Karpas-422 (cell line): ENCODE results near the gene TMTC1. TPM values are rescaled to one million over a fixed set of nuclear protein-coding genes. Genes with fewer than 3 reads are reported as not detected.

Experiments used
- DNase-seq: peaks from one replicate; pipeline ENCODE4 v3.0.0-alpha.2; 2015
- H2AFZ ChIP-seq: fragments of 200-600 bp; sonication (generic); 2 replicates; pipeline ENCODE4 v1.6.1; 2014; ENCODE audit warnings: antibody characterized with exemption, low read length, mixed read lengths
- H3K27ac ChIP-seq: fragments of 200-600 bp; sonication (generic); 2 replicates; pipeline ENCODE4 v1.5.1; 2014; ENCODE audit warnings: mild to moderate bottlenecking, low read length, moderate library complexity
- H3K27me3 ChIP-seq: fragments of 200-600 bp; sonication (generic); 2 replicates; pipeline ENCODE4 v1.6.1; 2014; ENCODE audit warnings: low read length, mixed read lengths
- H3K36me3 ChIP-seq: fragments of 200-600 bp; sonication (generic); 2 replicates; pipeline ENCODE4 v1.6.1; 2014; ENCODE audit warnings: low read length, mixed read lengths; ENCODE audit not compliant: insufficient read depth
- H3K4me1 ChIP-seq: fragments of 200-600 bp; sonication (generic); 2 replicates; pipeline ENCODE4 v1.6.1; 2014; ENCODE audit warnings: mild to moderate bottlenecking, low read length, mixed read lengths
- H3K4me2 ChIP-seq: fragments of 200-600 bp; sonication (generic); 2 replicates; pipeline ENCODE4 v1.6.1; 2014; ENCODE audit warnings: low read length, low read depth, mild to moderate bottlenecking; ENCODE audit not compliant: poor library complexity, severe bottlenecking
- H3K4me3 ChIP-seq: fragments of 200-600 bp; sonication (generic); 2 replicates; pipeline ENCODE4 v1.5.1; 2014; ENCODE audit warnings: mild to moderate bottlenecking, antibody characterized with exemption, low read length, mixed read lengths
- H3K79me2 ChIP-seq: fragments of 200-600 bp; sonication (generic); 2 replicates; pipeline ENCODE4 v1.6.1; 2014; ENCODE audit warnings: mild to moderate bottlenecking, low read length, mixed read lengths
- H3K9ac ChIP-seq: fragments of 200-600 bp; sonication (generic); 2 replicates; pipeline ENCODE4 v1.6.0; 2014; ENCODE audit warnings: low read length
- H3K9me2 ChIP-seq: fragments of 200-600 bp; sonication (generic), shearing (Covaris generic); replicated peaks from 2 replicates; pipeline ENCODE4 v1.6.0; 2014; ENCODE audit warnings: mild to moderate bottlenecking, low read length, moderate library complexity; ENCODE audit not compliant: insufficient read depth
- H3K9me3 ChIP-seq: fragments of 300-700, 200-600 bp; sonication (generic); 2 replicates; pipeline ENCODE4 v1.6.1; 2014; ENCODE audit warnings: low read length, mixed read lengths
- H4K20me1 ChIP-seq: fragments of 200-600 bp; sonication (generic); 2 replicates; pipeline ENCODE4 v1.6.1; 2014; ENCODE audit warnings: mild to moderate bottlenecking, antibody characterized with exemption, low read length, low read depth; ENCODE audit not compliant: insufficient read depth
- total RNA-seq: library from RNA; depleted of rRNA; stranded (reverse); fragments of >200 nt; shearing (Covaris generic); gene quantifications from 2 replicates; pipeline ENCODE4 v1.2.3, GENCODE V29; 2014; ENCODE audit warnings: low replicate concordance

Gene TMTC1
- total RNA-seq, 1 experiment from 2014 or later: not detected

GRCh38 chr12:29742646-29743045 lies 41.1 kb downstream of the TMTC1 start:
- Histone ChIP-seq H3K27me3 (no peaks in the 10 kb centered on the region), H3K4me2 (no peak overlapping the region), H3K4me1 (no peaks in the 10 kb centered on the region), H3K4me3 (no peak overlapping the region), H3K9me2 (no peaks in the 10 kb centered on the region), H2AFZ (no peak overlapping the region), H3K9me3 (no peaks in the 10 kb centered on the region), H3K79me2 (no peaks in the 10 kb centered on the region), H4K20me1 (no peaks in the 10 kb centered on the region), H3K9ac (no peak overlapping the region), H3K27ac (no peak overlapping the region), H3K36me3 (no peaks in the 10 kb centered on the region)
- DNase-seq: no peak

- no peak overlapping the region for H3K4me3 ChIP-seq
- no peaks in the 10 kb centered on the region for H3K79me2 ChIP-seq
- no peak for DNase-seq
- H4K20me1 ChIP-seq: no peaks in the 10 kb centered on the region
- H3K27ac ChIP-seq: no peak overlapping the region
- no peaks in the 10 kb centered on the region for H3K36me3 ChIP-seq
- no peaks in the 10 kb centered on the region for H3K4me1 ChIP-seq
- H2AFZ ChIP-seq: no peak overlapping the region
- H3K9me2 ChIP-seq: no peaks in the 10 kb centered on the region
- no peak overlapping the region for H3K9ac ChIP-seq
- no peaks in the 10 kb centered on the region for H3K27me3 ChIP-seq
- H3K4me2 ChIP-seq: no peak overlapping the region
- H3K9me3 ChIP-seq: no peaks in the 10 kb centered on the region
These were observed 42.1 kb downstream of the TMTC1 start for GRCh38 chr12:29741342-29742241.

- H3K9me3 ChIP-seq: no peaks in the 10 kb centered on the region
- H3K4me1 ChIP-seq: no peaks in the 10 kb centered on the region
- H3K36me3 ChIP-seq: no peaks in the 10 kb centered on the region
- DNase-seq: no peak
- H2AFZ ChIP-seq: no peak overlapping the region
- no peak overlapping the region for H3K4me3 ChIP-seq
- no peak overlapping the region for H3K27ac ChIP-seq
- H3K9me2 ChIP-seq: no peaks in the 10 kb centered on the region
- H3K27me3 ChIP-seq: no peaks in the 10 kb centered on the region
- no peaks in the 10 kb centered on the region for H3K79me2 ChIP-seq
- no peak overlapping the region for H3K9ac ChIP-seq
- H3K4me2 ChIP-seq: no peak overlapping the region
- H4K20me1 ChIP-seq: no peaks in the 10 kb centered on the region; the same call in 1 of the 2 replicates
These were observed 44.3 kb downstream of the TMTC1 start for GRCh38 chr12:29739279-29739991.

- no peaks in the 10 kb centered on the region for H3K9me3 ChIP-seq
- DNase-seq: no peak
- H3K4me2 ChIP-seq: no peak overlapping the region
- no peaks in the 10 kb centered on the region for H3K9me2 ChIP-seq
- no peak overlapping the region for H3K9ac ChIP-seq
- H2AFZ ChIP-seq: no peak overlapping the region
- no peaks in the 10 kb centered on the region for H3K79me2 ChIP-seq
- no peaks in the 10 kb centered on the region for H3K36me3 ChIP-seq
- H3K4me1 ChIP-seq: no peaks in the 10 kb centered on the region
- no peaks in the 10 kb centered on the region for H3K27me3 ChIP-seq
- H3K27ac ChIP-seq: no peak overlapping the region
- H3K4me3 ChIP-seq: no peak overlapping the region
- H4K20me1 ChIP-seq: no peaks in the 10 kb centered on the region; the same call in 1 of the 2 replicates
These were observed 45.4 kb downstream of the TMTC1 start for GRCh38 chr12:29738365-29738764.

- H3K27me3 ChIP-seq: no peaks in the 10 kb centered on the region
- no peak overlapping the region for H3K27ac ChIP-seq
- no peaks in the 10 kb centered on the region for H3K36me3 ChIP-seq
- H2AFZ ChIP-seq: no peak overlapping the region
- H3K9me2 ChIP-seq: no peaks in the 10 kb centered on the region
- H3K79me2 ChIP-seq: no peaks in the 10 kb centered on the region
- H3K9me3 ChIP-seq: no peaks in the 10 kb centered on the region
- no peak for DNase-seq
- H4K20me1 ChIP-seq: no peaks in the 10 kb centered on the region; the same call in 1 of the 2 replicates
- no peaks in the 10 kb centered on the region for H3K4me1 ChIP-seq
- no peak overlapping the region for H3K9ac ChIP-seq
- no peak overlapping the region for H3K4me2 ChIP-seq
- no peak overlapping the region for H3K4me3 ChIP-seq
These were observed 46.1 kb downstream of the TMTC1 start for GRCh38 chr12:29737644-29738043.

GRCh38 chr12:29735604-29736003 lies 48.1 kb downstream of the TMTC1 start:
- H3K27ac ChIP-seq: no peak overlapping the region
- H2AFZ ChIP-seq: no peak overlapping the region
- H3K4me1 ChIP-seq: no peaks in the 10 kb centered on the region
- no peaks in the 10 kb centered on the region for H3K9me2 ChIP-seq
- no peak overlapping the region for H3K4me3 ChIP-seq
- no peaks in the 10 kb centered on the region for H3K79me2 ChIP-seq
- no peak overlapping the region for H3K9ac ChIP-seq
- no peaks in the 10 kb centered on the region for H3K27me3 ChIP-seq
- DNase-seq: no peak
- H3K36me3 ChIP-seq: no peaks in the 10 kb centered on the region
- no peak overlapping the region for H3K4me2 ChIP-seq
- H3K9me3 ChIP-seq: no peaks in the 10 kb centered on the region
- H4K20me1 ChIP-seq: no peaks in the 10 kb centered on the region; the same call in 1 of the 2 replicates

GRCh38 chr12:29734734-29735133 lies 49.0 kb downstream of the TMTC1 start:
- Histone ChIP-seq H3K27ac (no peak overlapping the region), H3K9me3 (no peaks in the 10 kb centered on the region), H3K27me3 (no peaks in the 10 kb centered on the region), H4K20me1 (no peaks in the 10 kb centered on the region; the same call in 1 of the 2 replicates), H3K4me1 (no peaks in the 10 kb centered on the region), H3K79me2 (no peaks in the 10 kb centered on the region), H3K4me3 (no peak overlapping the region), H3K9me2 (no peaks in the 10 kb centered on the region), H3K4me2 (no peak overlapping the region), H3K36me3 (no peaks in the 10 kb centered on the region), H2AFZ (no peak overlapping the region), H3K9ac (no peak overlapping the region)
- DNase-seq: no peak

- no peaks in the 10 kb centered on the region for H3K36me3 ChIP-seq
- H3K27me3 ChIP-seq: no peaks in the 10 kb centered on the region
- H3K27ac ChIP-seq: no peak overlapping the region
- DNase-seq: no peak
- no peaks in the 10 kb centered on the region for H3K4me1 ChIP-seq
- H4K20me1 ChIP-seq: no peaks in the 10 kb centered on the region; the same call in 1 of the 2 replicates
- no peak overlapping the region for H3K4me2 ChIP-seq
- H2AFZ ChIP-seq: no peak overlapping the region
- no peaks in the 10 kb centered on the region for H3K79me2 ChIP-seq
- H3K4me3 ChIP-seq: no peak overlapping the region
- no peaks in the 10 kb centered on the region for H3K9me3 ChIP-seq
- no peak overlapping the region for H3K9ac ChIP-seq
- H3K9me2 ChIP-seq: no peaks in the 10 kb centered on the region
These were observed 49.4 kb downstream of the TMTC1 start for GRCh38 chr12:29734305-29734704.
